GM18909 (cell line): ENCODE data around the gene PID1.
"Not testable (repeated sequence)": the region's sequence is repeated elsewhere in the genome, so short reads cannot be mapped to it uniquely, and the experiment has no call there.

Experiments used
- ATAC-seq: cut with Tn5 transposase; IDR thresholded peaks from one replicate; pipeline ENCODE4 v1.9.1; 2021; ENCODE audit warnings: mild to moderate bottlenecking; ENCODE audit not compliant: unreplicated experiment, poor library complexity

Gene PID1

GRCh38 chr2:229221641-229222040, 49.4 kb downstream of the PID1 start:
- no peak for ATAC-seq

- ATAC-seq: no peak
These were observed 50.8 kb downstream of the PID1 start for GRCh38 chr2:229220254-229220653.

GRCh38 chr2:229218329-229218921, 52.7 kb downstream of the PID1 start:
- no peak for ATAC-seq

- no peak for ATAC-seq
These were observed 58.8 kb downstream of the PID1 start for GRCh38 chr2:229212241-229212640.

- no peak for ATAC-seq
These were observed 60.4 kb downstream of the PID1 start for GRCh38 chr2:229210641-229211040.

- ATAC-seq: no peak
These were observed 64.5 kb downstream of the PID1 start for GRCh38 chr2:229206548-229206947.

GRCh38 chr2:229205704-229206103, 65.4 kb downstream of the PID1 start:
- ATAC-seq: no peak

- ATAC-seq: no peak
These were observed 68.4 kb downstream of the PID1 start for GRCh38 chr2:229202646-229203045.

GRCh38 chr2:229201521-229201920, 69.6 kb downstream of the PID1 start:
- no peak for ATAC-seq

- no peak for ATAC-seq
These were observed 71.8 kb downstream of the PID1 start for GRCh38 chr2:229199267-229199666.

GRCh38 chr2:229196448-229196847, 74.6 kb downstream of the PID1 start:
- ATAC-seq: no peak

- no peak for ATAC-seq
These were observed 75.6 kb downstream of the PID1 start for GRCh38 chr2:229195346-229195947.

GRCh38 chr2:229193281-229193680, 77.8 kb downstream of the PID1 start:
- ATAC-seq: no peak

- no peak for ATAC-seq
These were observed 79.7 kb downstream of the PID1 start for GRCh38 chr2:229191413-229191812.

- ATAC-seq: not testable (repeated sequence)
These were observed 84.0 kb downstream of the PID1 start for GRCh38 chr2:229187123-229187522.

- ATAC-seq: no peak
These were observed 89.4 kb downstream of the PID1 start for GRCh38 chr2:229181641-229182040.

- ATAC-seq: no peak
These were observed 90.4 kb downstream of the PID1 start for GRCh38 chr2:229180658-229181057.

GRCh38 chr2:229179628-229180027, 91.5 kb downstream of the PID1 start:
- no peak for ATAC-seq

GRCh38 chr2:229178706-229179105, 92.4 kb downstream of the PID1 start:
- ATAC-seq: no peak

- no peak for ATAC-seq
These were observed 93.0 kb downstream of the PID1 start for GRCh38 chr2:229178117-229178516.

GRCh38 chr2:229176136-229176535, 95.0 kb downstream of the PID1 start:
- no peak for ATAC-seq

GRCh38 chr2:229175497-229175863, 95.6 kb downstream of the PID1 start:
- ATAC-seq: no peak
